ENCODE data around the gene TMEM217. TPM values are rescaled to one million over a fixed set of nuclear protein-coding genes. Genes with fewer than 3 reads are reported as not detected.

Gene TMEM217
- polyA plus RNA-seq, 1 donor from 2014 or later: 0.32 TPM

DNA sequence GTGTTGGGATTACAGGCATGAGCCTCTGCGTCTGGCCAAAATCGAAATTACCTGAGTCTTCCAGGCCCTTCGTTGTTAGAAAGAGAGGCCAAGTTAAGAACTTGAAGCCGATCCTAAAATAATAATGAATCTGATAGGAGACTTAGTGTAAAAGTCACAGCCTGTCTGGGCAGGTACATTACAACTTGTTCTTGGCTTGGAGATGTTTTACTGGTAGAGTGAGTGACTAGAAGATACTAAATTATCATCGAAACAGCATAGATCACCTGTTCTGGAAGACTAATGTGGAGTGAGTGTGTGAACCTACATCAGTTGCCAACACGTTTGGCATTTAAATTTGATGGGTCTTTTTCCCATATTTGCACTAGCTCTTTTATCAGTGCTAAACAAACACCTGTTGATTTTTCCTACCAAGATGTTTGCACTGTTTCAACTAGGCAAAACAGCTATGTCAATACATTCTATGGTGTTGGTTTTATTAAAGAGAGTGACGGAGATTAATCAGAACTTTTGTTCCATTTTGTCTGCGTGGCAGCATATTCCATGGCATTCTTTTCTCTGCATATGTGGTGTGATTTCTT is 4.6 kb upstream of the TMEM217 start:
- Histone ChIP-seq H4K20me1 (ENCODE audit: insufficient read depth) (no peaks in the 10 kb centered on the region), H3K9me3 (ENCODE audit: low read length) (no peaks in the 10 kb centered on the region), H3K27me3 (ENCODE audit: insufficient read depth, low read depth, low read length) (no peaks in the 10 kb centered on the region), H3K36me3 (ENCODE audit: insufficient read depth, low read length) (no peaks in the 10 kb centered on the region), H3K4me2 (ENCODE audit: low read length) (no peak overlapping the region), H3K9ac (ENCODE audit: low read length) (no peak overlapping the region), H3F3A (ENCODE audit: insufficient read depth, low read length, poor library complexity, severe bottlenecking) (no peaks in the 10 kb centered on the region), H3K4me3 (ENCODE audit: low read length) (no peak overlapping the region), H2AFZ (ENCODE audit: low read depth, low read length) (no peak overlapping the region), H3K27ac (ENCODE audit: low read length) (no peak overlapping the region), H3K9me2 (ENCODE audit: insufficient read depth, low read length) (no peaks in the 10 kb centered on the region), H3K79me2 (replicated peaks; ENCODE audit: insufficient read depth, low read length) (peaks cover 8% of the 10 kb centered on the region)
- no peak for TF ChIP-seq TAF1 (IDR thresholded peaks at IDR 0.05; ENCODE audit: low read depth)
- TF ChIP-seq MXI1 (conservative IDR thresholded peaks at IDR 0.05; ENCODE audit: poor library complexity, severe bottlenecking): no peak
- TF ChIP-seq EP300 (conservative IDR thresholded peaks at IDR 0.05; ENCODE audit: poor library complexity, severe bottlenecking): no peak
- no peak for TF ChIP-seq EZH2 (IDR thresholded peaks at IDR 0.05; ENCODE audit: borderline replicate concordance, insufficient read depth, low read length, poor library complexity, severe bottlenecking)
- TF ChIP-seq, protein P1, sequence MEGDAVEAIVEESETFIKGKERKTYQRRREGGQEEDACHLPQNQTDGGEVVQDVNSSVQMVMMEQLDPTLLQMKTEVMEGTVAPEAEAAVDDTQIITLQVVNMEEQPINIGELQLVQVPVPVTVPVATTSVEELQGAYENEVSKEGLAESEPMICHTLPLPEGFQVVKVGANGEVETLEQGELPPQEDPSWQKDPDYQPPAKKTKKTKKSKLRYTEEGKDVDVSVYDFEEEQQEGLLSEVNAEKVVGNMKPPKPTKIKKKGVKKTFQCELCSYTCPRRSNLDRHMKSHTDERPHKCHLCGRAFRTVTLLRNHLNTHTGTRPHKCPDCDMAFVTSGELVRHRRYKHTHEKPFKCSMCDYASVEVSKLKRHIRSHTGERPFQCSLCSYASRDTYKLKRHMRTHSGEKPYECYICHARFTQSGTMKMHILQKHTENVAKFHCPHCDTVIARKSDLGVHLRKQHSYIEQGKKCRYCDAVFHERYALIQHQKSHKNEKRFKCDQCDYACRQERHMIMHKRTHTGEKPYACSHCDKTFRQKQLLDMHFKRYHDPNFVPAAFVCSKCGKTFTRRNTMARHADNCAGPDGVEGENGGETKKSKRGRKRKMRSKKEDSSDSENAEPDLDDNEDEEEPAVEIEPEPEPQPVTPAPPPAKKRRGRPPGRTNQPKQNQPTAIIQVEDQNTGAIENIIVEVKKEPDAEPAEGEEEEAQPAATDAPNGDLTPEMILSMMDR (IDR thresholded peaks at IDR 0.05; ENCODE audit: poor library complexity, severe bottlenecking): no peak
- TF ChIP-seq RAD21 (conservative IDR thresholded peaks at IDR 0.05): no peak
- TF ChIP-seq, protein P2, sequence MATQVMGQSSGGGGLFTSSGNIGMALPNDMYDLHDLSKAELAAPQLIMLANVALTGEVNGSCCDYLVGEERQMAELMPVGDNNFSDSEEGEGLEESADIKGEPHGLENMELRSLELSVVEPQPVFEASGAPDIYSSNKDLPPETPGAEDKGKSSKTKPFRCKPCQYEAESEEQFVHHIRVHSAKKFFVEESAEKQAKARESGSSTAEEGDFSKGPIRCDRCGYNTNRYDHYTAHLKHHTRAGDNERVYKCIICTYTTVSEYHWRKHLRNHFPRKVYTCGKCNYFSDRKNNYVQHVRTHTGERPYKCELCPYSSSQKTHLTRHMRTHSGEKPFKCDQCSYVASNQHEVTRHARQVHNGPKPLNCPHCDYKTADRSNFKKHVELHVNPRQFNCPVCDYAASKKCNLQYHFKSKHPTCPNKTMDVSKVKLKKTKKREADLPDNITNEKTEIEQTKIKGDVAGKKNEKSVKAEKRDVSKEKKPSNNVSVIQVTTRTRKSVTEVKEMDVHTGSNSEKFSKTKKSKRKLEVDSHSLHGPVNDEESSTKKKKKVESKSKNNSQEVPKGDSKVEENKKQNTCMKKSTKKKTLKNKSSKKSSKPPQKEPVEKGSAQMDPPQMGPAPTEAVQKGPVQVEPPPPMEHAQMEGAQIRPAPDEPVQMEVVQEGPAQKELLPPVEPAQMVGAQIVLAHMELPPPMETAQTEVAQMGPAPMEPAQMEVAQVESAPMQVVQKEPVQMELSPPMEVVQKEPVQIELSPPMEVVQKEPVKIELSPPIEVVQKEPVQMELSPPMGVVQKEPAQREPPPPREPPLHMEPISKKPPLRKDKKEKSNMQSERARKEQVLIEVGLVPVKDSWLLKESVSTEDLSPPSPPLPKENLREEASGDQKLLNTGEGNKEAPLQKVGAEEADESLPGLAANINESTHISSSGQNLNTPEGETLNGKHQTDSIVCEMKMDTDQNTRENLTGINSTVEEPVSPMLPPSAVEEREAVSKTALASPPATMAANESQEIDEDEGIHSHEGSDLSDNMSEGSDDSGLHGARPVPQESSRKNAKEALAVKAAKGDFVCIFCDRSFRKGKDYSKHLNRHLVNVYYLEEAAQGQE (IDR thresholded peaks at IDR 0.05; ENCODE audit: borderline replicate concordance): no peak
- no peak for TF ChIP-seq POLR2AphosphoS5 (IDR thresholded peaks at IDR 0.05)
- no peak for TF ChIP-seq SMC3 (conservative IDR thresholded peaks at IDR 0.05; ENCODE audit: poor library complexity)

DNA sequence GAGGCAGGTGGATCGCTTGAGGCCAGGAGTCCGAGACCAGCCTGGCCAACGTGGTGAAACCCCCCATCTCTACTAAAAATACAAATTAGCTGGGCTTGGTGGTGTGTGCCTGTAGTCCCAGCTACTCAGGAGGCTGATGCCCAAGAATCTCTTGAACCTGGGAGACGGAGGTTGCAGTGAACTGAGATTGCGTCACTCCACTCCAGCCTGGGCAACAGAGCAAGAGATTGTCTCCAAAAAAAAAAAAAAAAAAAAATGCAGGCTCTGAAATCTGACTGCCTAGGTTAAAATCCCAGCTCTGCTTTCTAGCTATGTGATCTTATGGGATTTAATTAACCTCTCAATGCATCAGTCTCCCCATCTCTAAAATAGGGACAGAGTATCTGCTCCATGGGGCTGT is 3.3 kb upstream of the TMEM217 start:
- H3K36me3 ChIP-seq (ENCODE audit: insufficient read depth, low read length): no peaks in the 10 kb centered on the region
- H3K9me2 ChIP-seq (ENCODE audit: insufficient read depth, low read length): no peaks in the 10 kb centered on the region
- peaks cover 8% of the 10 kb centered on the region for H3K79me2 ChIP-seq (replicated peaks; ENCODE audit: insufficient read depth, low read length)
- H3K27me3 ChIP-seq (ENCODE audit: insufficient read depth, low read depth, low read length): no peaks in the 10 kb centered on the region
- no peak overlapping the region for H3K27ac ChIP-seq (ENCODE audit: low read length)
- no peak overlapping the region for H3K4me3 ChIP-seq (ENCODE audit: low read length)
- H3F3A ChIP-seq (ENCODE audit: insufficient read depth, low read length, poor library complexity, severe bottlenecking): no peaks in the 10 kb centered on the region
- TF ChIP-seq, protein P1 (IDR thresholded peaks at IDR 0.05; ENCODE audit: poor library complexity, severe bottlenecking): no peak
- TF ChIP-seq MXI1 (conservative IDR thresholded peaks at IDR 0.05; ENCODE audit: poor library complexity, severe bottlenecking) (no peak), POLR2AphosphoS5 (IDR thresholded peaks at IDR 0.05) (no peak), RAD21 (conservative IDR thresholded peaks at IDR 0.05) (no peak), EZH2 (IDR thresholded peaks at IDR 0.05; ENCODE audit: borderline replicate concordance, insufficient read depth, low read length, poor library complexity, severe bottlenecking) (no peak), SMC3 (conservative IDR thresholded peaks at IDR 0.05; ENCODE audit: poor library complexity) (no peak), EP300 (conservative IDR thresholded peaks at IDR 0.05; ENCODE audit: poor library complexity, severe bottlenecking) (no peak), TAF1 (IDR thresholded peaks at IDR 0.05; ENCODE audit: low read depth) (no peak)
- TF ChIP-seq, protein P2 (IDR thresholded peaks at IDR 0.05; ENCODE audit: borderline replicate concordance): no peak
- no peaks in the 10 kb centered on the region for H3K9me3 ChIP-seq (ENCODE audit: low read length)
- H2AFZ ChIP-seq (ENCODE audit: low read depth, low read length): no peak overlapping the region
- no peak overlapping the region for H3K4me2 ChIP-seq (ENCODE audit: low read length)
- H3K9ac ChIP-seq (ENCODE audit: low read length): no peak overlapping the region
- H4K20me1 ChIP-seq (ENCODE audit: insufficient read depth): no peaks in the 10 kb centered on the region

Measured in neural cell (in vitro differentiated cells).